Stomach smooth muscle (tissue), 2 donors: ENCODE results near the gene C20orf144.
A peak's percentile ranks its signal among the peaks of the same experiment; 100 is the strongest.

Experiments used
- H3K27ac ChIP-seq: one replicate; pipeline ENCODE4 v1.7.0; 2013; ENCODE audit warnings: mild to moderate bottlenecking, low read length, inconsistent platforms
- H3K27me3 ChIP-seq, 2 donors: one replicate each; pipeline ENCODE4 v1.7.0; 2013; ENCODE audit warnings: low read length in 2 of 2; ENCODE audit not compliant: insufficient read depth in 2 of 2, control insufficient read depth in 1 of 2
- H3K36me3 ChIP-seq, 2 donors: one replicate each; pipeline ENCODE4 v1.7.0; 2013; ENCODE audit warnings: low read length in 2 of 2; ENCODE audit not compliant: control insufficient read depth in 2 of 2, insufficient read depth in 2 of 2
- H3K4me1 ChIP-seq: one replicate; pipeline ENCODE4 v1.7.0; 2013; ENCODE audit warnings: low read length; ENCODE audit not compliant: control insufficient read depth, insufficient read depth
- H3K4me3 ChIP-seq, 2 donors: one replicate each; pipeline ENCODE4 v1.7.0; 2013; ENCODE audit warnings: low read length in 2 of 2
- H3K9ac ChIP-seq, 2 donors: one replicate each; pipeline ENCODE4 v1.7.0; 2013; ENCODE audit warnings: low read length in 2 of 2, mild to moderate bottlenecking in 1 of 2
- H3K9me3 ChIP-seq, 2 donors: one replicate each; pipeline ENCODE4 v1.7.0; 2013; ENCODE audit warnings: low read length in 2 of 2; ENCODE audit not compliant: control insufficient read depth in 2 of 2
- donor health status: healthy.
- donor health status: Pancreatic carcinoma.

C20orf144 gene

GRCh38 chr20:33664762-33665144 lies 2.6 kb downstream of the C20orf144 start:
- Histone ChIP-seq H3K9me3 (no peaks in the 10 kb centered on the region), H3K27me3 (no peaks in the 10 kb centered on the region), H3K9ac (no peak overlapping the region), H3K27ac (peak overlapping the region; percentile 89), H3K4me3 (no peak overlapping the region), H3K36me3 (peaks cover 6 to 13% of the 10 kb centered on the region in 2 donors), H3K4me1 (peaks cover 49% of the 10 kb centered on the region)

GRCh38 chr20:33666293-33667244 lies 4.4 kb downstream of the C20orf144 start, which contains the start of gene ACTL10:
Gene ACTL10 (plus strand): TSS chr20:33666943. CDS start chr20:33667498, 555 bp downstream.
- Histone ChIP-seq H3K27ac (peak within 1 kb of the TSS; percentile 88), H3K4me3 (peak within 1 kb of the TSS; percentile 32 to 77), H3K36me3 (peaks cover 10 to 14% of the 10 kb centered on the region in 2 donors), H3K9ac (peak within 1 kb of the TSS; percentile 56 to 80), H3K4me1 (peaks cover 52% of the 10 kb centered on the region), H3K9me3 (no peaks in the 10 kb centered on the region), H3K27me3 (no peaks in the 10 kb centered on the region)

DNA sequence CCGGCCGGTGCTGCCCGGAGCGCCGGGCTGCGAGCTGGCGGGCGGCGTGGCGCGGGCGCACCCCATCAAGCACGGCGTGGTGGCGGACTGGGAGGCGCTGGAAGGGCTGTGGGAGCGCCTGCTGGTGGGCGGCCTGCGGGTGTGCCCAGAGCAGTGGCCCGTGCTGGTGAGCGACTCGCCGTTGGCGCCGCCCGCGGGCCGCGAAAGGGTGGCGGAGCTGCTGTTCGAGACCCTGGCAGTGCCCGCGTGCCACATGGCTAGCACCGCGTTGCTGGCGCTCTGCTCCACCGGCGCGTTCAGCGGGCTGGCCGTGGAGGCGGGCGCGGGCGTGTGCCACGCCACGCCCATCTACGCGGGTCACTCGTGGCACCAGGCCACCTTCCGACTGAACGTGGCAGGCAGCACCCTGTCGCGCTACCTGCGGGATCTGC lies 5.1 kb downstream of the C20orf144 start:
- H3K27ac ChIP-seq = peak overlapping the region; percentile 88
- H3K9ac ChIP-seq = peak overlapping the region; percentile 47 to 56

DNA sequence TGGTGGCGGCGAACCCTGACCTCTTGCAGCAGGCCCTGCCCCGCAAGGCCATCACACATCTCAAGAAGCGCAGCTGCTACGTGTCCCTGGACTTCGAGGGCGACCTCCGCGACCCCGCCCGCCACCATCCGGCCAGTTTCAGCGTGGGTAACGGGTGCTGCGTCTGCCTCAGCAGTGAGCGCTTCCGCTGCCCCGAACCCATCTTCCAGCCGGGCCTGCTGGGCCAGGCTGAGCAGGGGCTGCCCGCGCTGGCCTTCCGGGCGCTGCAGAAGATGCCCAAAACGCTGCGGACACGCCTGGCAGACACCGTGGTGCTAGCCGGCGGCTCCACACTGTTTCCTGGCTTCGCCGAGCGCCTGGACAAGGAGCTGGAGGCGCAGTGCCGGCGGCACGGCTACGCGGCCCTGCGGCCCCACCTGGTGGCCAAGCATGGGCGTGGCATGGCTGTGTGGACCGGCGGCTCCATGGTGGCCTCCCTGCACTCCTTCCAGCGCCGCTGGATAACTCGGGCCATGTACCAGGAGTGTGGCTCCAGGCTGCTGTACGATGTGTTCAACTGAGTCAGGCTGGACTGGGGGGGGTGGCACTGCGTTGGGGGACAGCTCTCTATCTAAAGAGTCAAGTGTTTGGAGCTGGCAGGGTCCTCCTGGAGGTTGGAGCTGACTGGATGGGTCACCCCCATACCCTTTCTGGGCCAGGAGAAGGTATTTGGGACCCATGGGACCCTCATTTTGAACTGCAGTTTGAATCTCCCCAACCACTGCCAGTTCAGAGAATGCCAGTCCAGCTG lies 5.7 kb downstream of the C20orf144 start:
- H3K27me3 ChIP-seq = no peaks in the 10 kb centered on the region
- H3K36me3 ChIP-seq = peaks cover 10 to 15% of the 10 kb centered on the region in 2 donors
- peaks cover 52% of the 10 kb centered on the region for H3K4me1 ChIP-seq
- H3K27ac ChIP-seq = peak overlapping the region; percentile 88
- peak overlapping the region; percentile 32 to 77 for H3K4me3 ChIP-seq
- no peaks in the 10 kb centered on the region for H3K9me3 ChIP-seq
- peak overlapping the region; percentile 47 to 56 for H3K9ac ChIP-seq

More for the DNA sequence above, 5.1 kb downstream of the C20orf144 start:
- peaks cover 10 to 15% of the 10 kb centered on the region in 2 donors for H3K36me3 ChIP-seq
- H3K9me3 ChIP-seq = no peaks in the 10 kb centered on the region
- H3K4me3 ChIP-seq = peak overlapping the region; percentile 32 to 77
- H3K27me3 ChIP-seq = no peaks in the 10 kb centered on the region
- peaks cover 52% of the 10 kb centered on the region for H3K4me1 ChIP-seq

DNA sequence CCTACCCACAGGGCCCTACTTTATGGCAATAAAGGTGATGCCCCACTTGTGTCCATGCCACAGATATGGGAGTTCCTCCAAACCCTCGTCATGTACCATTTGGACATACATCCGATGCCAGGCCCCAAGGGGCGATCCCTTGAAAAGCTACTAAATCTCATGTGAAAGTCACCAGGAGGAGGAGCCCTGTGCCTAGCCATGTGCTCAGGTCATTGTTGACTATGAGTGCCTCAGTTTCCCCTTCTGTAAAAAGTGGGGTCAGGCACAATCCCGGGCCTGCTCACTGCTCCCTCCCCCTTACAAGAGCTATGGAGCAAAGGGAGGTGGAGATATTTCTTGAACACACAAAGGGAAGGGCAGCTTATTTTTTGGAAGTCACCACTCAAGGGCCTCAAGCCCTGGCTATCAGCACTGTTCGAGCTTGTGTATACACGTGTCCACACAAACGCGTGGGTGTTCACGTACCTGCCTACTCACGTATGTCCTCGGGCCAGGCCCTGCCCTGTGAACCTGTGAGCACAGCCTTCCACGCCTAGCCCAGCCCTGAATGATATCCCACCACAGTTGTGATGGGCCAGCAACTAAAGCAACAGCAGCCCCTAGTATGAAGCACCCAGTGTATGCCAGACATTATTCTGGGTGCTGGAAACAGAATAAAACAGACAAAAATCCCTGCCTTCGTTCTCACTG lies 6.5 kb downstream of the C20orf144 start:
- Histone ChIP-seq H3K4me1 (peaks cover 56% of the 10 kb centered on the region), H3K9me3 (no peaks in the 10 kb centered on the region), H3K27me3 (no peaks in the 10 kb centered on the region), H3K36me3 (peaks cover 10 to 15% of the 10 kb centered on the region in 2 donors), H3K4me3 (no peak overlapping the region), H3K27ac (peak overlapping the region; percentile 88), H3K9ac (peak overlapping the region in 1 of 2 donors; percentile 13)

- no peaks in the 10 kb centered on the region for H3K27me3 ChIP-seq
- no peaks in the 10 kb centered on the region for H3K9me3 ChIP-seq
- H3K9ac ChIP-seq = no peak overlapping the region
- peaks cover 52% of the 10 kb centered on the region for H3K4me1 ChIP-seq
- H3K27ac ChIP-seq = no peak overlapping the region
- peaks cover 10 to 15% of the 10 kb centered on the region in 2 donors for H3K36me3 ChIP-seq
- H3K4me3 ChIP-seq = no peak overlapping the region
Observed at GRCh38 chr20:33669224-33669623, 7.1 kb downstream of the C20orf144 start.

GRCh38 chr20:33669873-33670640 lies 7.9 kb downstream of the C20orf144 start:
- Histone ChIP-seq H3K4me3 (no peak overlapping the region), H3K4me1 (peaks cover 57% of the 10 kb centered on the region), H3K9me3 (no peaks in the 10 kb centered on the region), H3K27ac (no peak overlapping the region), H3K36me3 (peaks cover 10 to 15% of the 10 kb centered on the region in 2 donors), H3K27me3 (no peaks in the 10 kb centered on the region), H3K9ac (no peak overlapping the region)

DNA sequence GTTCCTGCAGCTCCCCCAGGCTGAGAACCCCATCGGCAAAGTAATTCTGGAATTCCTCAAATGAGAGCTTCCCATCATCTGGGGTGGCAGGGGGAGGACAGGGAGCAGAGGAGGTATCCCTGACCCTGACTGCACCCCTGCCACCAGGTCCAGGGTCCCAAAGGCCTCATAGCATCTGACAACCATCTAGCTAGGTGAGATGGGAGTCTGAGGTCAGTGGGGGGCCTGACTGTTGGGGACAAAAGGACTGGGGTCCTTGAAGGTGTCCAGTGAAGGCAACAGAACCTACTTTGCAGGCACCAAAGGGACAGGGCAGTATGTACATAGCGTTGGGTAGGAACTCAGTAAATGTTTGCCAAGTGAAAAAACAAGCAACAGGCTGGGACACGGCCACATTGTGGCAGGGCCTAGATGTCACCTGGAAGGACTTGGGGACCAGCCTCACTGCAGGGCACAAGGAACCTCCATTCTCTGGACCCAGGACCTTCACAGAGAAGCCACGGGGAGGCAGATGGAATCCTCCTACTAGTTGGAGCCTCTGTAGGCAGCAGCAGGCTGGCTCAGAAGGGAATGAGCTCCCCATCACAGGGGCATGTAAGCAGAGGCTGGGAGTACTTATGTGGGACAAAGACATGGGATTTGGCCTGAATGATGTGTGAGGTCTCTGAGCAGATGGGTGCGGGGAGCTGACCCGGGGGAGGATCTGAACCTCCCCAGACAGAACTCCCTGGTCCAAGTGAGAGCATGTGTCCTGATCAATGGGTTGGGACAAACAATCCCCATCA lies 8.8 kb downstream of the C20orf144 start:
- no peaks in the 10 kb centered on the region for H3K27me3 ChIP-seq
- H3K36me3 ChIP-seq = peaks cover 10 to 15% of the 10 kb centered on the region in 2 donors
- H3K4me1 ChIP-seq = peaks cover 65% of the 10 kb centered on the region
- no peak overlapping the region for H3K4me3 ChIP-seq
- H3K9me3 ChIP-seq = no peaks in the 10 kb centered on the region
- H3K9ac ChIP-seq = no peak overlapping the region
- H3K27ac ChIP-seq = no peak overlapping the region

DNA sequence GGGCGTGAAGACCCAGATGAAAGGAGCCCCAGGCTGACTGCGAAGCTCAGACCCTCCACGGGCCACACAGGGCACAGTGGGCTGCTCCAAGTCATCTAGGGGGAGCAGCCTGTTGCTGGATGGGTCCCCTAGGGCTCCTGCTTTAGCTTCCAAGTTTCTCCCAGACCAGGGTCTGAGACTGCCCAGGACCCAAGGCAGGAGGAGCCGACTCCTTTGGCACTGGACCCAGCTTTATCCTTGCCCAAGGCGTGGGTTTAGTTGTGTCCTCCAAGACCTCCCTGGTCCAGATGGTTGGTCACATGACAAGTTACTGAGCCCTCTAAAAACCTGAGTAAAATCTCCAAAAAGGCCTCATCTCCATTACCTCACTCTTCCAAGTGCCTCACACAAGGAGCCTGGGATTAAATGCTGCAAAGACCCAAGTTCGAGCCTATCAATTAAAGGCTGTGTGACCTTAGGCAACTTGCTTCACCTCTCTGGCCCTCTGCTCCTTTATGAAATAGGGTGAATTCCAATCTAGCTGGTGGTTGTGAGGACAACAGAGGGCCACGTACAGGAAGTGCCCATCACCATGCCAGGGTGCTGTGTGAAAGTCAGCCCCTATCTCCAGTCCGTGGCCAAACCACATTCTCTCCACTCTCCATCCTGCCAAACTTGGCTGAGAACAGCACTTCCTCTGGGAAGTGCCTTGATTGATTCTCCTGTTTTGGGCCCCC lies 9.6 kb downstream of the C20orf144 start:
- peaks cover 10 to 15% of the 10 kb centered on the region in 2 donors for H3K36me3 ChIP-seq
- peaks cover 65% of the 10 kb centered on the region for H3K4me1 ChIP-seq
- no peaks in the 10 kb centered on the region for H3K9me3 ChIP-seq
- no peak overlapping the region for H3K27ac ChIP-seq
- no peaks in the 10 kb centered on the region for H3K27me3 ChIP-seq
- no peak overlapping the region for H3K9ac ChIP-seq
- H3K4me3 ChIP-seq = no peak overlapping the region
